HG02943 (cell line): ENCODE results near the gene ADGRL3.
"Not testable (repeated sequence)": the region's sequence is repeated elsewhere in the genome, so short reads cannot be mapped to it uniquely, and the experiment has no call there.

Experiments used
- ATAC-seq: cut with Tn5 transposase; IDR thresholded peaks from one replicate; pipeline ENCODE4 v1.9.1; 2021; ENCODE audit warnings: mild to moderate bottlenecking, low read depth, moderate library complexity; ENCODE audit not compliant: unreplicated experiment

The ADGRL3 gene

DNA sequence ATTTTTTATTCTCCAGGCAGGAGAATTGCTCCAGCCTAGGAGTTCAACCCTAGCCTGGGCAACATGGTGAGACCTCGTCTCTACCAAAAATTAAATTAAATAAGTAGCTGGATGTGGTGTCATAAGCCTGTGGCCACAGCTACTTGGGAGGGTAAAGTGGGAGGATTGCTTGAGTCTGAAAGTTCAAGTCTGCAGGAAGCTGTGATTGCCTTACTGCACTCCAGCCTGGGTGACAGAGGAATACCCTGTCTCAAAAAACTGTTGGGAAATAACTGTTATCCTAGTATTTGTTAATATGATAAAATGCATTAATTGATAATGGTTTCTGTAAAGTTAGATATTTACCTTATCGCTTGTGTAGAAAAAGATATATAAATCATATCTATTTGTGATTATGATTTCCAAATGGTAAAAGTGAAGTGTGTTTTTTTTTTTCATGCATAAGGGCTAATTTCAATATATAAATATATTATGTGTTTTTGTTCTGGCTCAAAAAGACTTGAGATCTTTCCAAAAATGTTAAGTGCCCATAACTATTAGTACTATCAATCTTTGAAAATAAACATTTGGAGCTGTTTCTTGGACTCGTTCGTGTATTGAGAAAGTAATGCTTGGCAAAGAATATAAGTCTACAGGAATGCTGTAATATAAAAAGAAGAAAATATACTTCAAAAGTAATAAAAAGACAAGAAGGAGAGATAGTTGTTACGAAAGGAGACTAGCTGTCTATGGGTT is 396.6 kb downstream of the ADGRL3 start:
- no peak for ATAC-seq

GRCh38 chr4:61603086-61603485 is 403.0 kb downstream of the ADGRL3 start:
- no peak for ATAC-seq

DNA sequence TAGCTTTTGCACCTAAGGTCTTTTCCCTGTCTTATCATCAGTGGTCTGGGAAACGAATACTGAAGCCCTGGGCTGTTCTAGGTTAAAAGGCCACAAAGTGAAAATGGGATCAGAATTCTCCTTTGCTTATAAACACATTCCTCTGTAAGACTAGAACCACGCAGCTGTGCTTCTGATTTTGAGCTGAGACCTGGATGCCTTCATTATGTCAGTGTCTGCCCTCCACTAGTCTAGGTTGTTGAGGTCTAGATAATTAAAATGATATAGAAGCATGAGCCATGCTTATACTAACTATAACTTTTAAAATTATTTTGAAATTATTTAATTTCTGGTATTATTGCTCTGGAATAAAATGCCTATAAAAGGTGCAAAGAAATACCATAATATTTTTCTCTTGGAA is 403.9 kb downstream of the ADGRL3 start:
- ATAC-seq = no peak

- ATAC-seq = no peak
Observed at GRCh38 chr4:61605984-61606383, 405.9 kb downstream of the ADGRL3 start.

GRCh38 chr4:61614231-61614630 is 414.1 kb downstream of the ADGRL3 start:
- no peak for ATAC-seq

- ATAC-seq = no peak
Observed at GRCh38 chr4:61619528-61619927, 419.4 kb downstream of the ADGRL3 start.

- no peak for ATAC-seq
Observed at GRCh38 chr4:61628282-61628681, 428.2 kb downstream of the ADGRL3 start.

GRCh38 chr4:61628727-61629126 is 428.6 kb downstream of the ADGRL3 start:
- no peak for ATAC-seq

GRCh38 chr4:61630548-61630947 is 430.4 kb downstream of the ADGRL3 start:
- ATAC-seq = no peak

DNA sequence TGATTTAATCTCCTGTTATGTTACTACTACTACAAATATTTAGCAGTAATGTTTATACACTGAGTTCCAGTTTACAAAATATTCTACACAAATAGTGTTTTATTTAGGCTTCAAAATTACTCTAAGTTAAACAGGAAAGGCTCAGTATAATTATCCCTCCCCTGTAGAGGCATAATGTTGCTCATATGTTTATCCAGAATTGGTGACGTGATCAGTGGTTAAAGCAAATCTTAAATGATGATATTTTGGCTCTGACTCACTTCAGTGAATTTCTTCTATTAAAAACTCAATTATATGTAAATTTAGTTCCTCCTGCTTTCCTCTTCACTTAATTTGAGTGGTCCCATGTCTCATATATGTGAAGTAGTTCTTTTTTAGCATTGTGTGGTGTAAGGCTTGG is 438.5 kb downstream of the ADGRL3 start:
- ATAC-seq = no peak

GRCh38 chr4:61646746-61647350 is 446.7 kb downstream of the ADGRL3 start:
- not testable (repeated sequence) for ATAC-seq

- ATAC-seq = no peak
Observed at GRCh38 chr4:61648264-61648663, 448.1 kb downstream of the ADGRL3 start.

- no peak for ATAC-seq
Observed at GRCh38 chr4:61657016-61657415, 456.9 kb downstream of the ADGRL3 start.

DNA sequence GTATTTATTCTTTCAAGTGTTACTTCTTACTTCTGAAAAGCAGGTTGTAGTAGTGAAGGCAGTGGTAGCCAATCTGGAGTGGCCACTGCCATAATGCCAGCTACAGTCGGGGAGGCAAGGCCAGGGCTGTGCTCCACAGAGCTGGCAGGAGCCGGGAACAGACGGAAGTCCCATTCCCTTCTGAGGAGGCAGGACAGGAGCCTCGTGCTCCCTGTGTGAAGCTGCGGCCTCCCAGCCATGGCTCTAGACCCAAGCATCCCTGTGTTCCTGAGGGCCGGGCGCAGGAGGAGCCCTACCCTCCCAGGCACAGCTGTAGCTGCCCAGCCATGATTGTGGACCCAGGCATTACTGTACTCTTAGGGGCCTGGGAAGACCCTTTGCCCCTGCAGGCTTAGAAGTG is 461.8 kb downstream of the ADGRL3 start:
- ATAC-seq = no peak

DNA sequence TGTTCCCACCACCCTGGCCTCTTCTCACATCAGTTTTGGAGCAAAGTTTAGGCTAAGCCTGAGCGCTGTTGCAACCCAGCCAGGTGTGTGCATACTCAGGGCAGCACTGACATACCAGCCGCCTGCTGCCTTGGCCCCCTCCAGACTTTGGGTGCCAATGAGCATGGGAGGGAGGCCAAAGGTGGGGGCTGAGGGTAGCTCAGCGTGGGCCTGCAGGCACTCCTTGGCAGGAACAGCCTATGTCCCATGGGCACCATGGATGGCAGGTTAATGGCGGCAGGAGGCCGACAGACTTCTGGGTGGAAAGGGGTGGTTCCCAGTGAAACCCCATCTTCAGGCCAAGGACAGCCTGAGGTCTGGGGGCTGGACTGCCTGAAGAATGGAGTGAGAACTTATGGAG is 462.2 kb downstream of the ADGRL3 start:
- no peak for ATAC-seq

GRCh38 chr4:61663310-61663709 is 463.2 kb downstream of the ADGRL3 start:
- ATAC-seq = no peak

GRCh38 chr4:61665649-61666048 is 465.5 kb downstream of the ADGRL3 start:
- ATAC-seq = no peak

DNA sequence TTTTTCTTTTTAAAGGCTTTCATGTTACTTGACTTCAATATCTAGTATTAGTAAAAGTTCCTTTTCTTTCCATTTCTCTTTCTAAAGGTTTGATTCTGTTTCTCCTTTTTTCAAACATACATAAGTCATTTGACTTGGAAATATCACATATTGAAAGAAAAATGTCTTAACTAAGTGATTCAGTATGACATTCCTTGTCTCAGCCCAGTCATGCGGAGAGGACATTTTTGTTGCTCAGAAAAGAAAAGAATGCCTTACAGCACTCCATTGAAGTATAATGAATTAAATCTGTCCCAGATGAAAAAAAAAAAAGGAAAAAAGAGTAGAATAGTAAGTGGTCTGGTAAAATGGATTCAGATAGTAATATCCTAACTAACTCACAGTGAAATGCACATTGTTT is 466.1 kb downstream of the ADGRL3 start:
- no peak for ATAC-seq

DNA sequence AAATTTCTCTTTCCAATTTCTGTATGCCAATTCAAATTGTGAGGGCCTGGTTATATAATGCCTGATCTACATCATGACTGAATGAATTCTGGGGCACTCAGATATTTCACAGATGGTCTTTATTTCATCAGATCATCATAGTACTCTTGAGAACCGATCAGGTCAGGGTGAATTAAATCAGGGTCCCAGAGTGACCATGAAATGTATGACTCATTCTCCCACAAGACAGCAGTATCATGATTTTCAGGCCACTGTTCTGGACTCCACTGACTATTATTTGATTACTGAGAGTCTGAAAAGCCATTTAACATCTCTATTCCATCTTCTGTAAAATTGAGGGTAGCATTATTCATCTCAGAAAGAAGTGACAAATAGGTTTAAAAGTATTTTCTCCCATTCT is 471.5 kb downstream of the ADGRL3 start:
- no peak for ATAC-seq

DNA sequence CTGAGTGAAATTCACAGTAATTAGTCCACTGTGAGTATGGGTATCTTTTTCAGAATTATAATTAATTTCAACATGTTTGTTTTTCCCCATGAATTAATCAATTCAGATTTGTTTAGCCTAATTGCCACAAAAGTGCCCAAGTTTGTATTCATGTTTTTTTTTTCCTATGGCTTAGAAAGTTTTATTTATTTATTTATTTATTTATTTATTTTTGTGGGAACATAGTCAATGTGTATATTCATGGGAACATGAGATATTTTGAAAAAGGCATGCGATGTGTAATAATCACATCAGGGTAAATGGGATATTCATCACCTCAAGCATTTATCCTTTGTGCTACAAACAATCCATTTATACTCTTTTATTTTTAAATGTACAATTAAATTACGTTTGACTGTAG is 475.3 kb downstream of the ADGRL3 start:
- no peak for ATAC-seq

DNA sequence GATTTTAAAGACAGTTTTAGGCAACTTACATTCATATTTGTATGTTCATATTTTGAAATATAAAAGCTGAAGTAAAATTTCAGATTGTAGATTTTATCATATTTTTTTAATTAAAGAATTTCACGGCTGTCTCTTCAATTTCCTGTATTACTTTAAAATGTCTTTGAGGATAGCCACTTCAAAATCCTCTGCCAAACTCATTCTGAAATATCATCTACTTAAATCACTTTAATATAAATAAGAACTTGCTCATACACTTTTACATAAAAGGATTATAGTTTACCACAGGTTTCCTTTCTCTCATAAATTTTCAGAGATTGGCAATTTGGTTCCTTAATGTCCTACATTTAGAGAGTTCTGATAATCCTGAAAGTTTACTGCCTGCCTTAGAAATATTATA is 478.2 kb downstream of the ADGRL3 start:
- no peak for ATAC-seq

GRCh38 chr4:61693520-61693919 is 493.4 kb downstream of the ADGRL3 start:
- ATAC-seq = no peak
